ENCODE measurements around the gene CASP7.

DNA sequence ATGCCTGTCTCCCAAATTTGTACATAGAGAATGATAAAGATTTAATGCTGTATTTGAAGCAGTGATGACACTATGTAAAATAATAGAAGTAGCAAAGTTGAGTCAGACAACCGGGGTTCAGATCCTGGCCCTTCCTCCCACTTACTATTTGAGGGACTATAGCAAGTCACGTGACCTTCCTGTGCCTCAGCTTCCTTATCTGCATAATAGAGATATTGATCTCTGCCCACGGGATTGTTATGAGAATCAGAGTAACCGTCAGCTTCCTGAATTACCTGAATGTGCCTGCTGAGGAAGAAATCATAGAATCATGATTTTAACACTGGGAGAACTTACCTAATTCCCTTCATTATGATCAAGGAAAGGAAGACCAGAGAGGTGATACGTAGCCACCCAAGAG is 26.9 kb downstream of the CASP7 start:
- TF ChIP-seq TAF1 (IDR thresholded peaks at IDR 0.05; ENCODE audit: low read depth) (no peak), RAD21 (IDR thresholded peaks at IDR 0.05; ENCODE audit: low read depth) (no peak)
